HepG2 (cell line): ENCODE data around the gene G6PC3. TPM values are rescaled to one million over a fixed set of nuclear protein-coding genes. Genes with fewer than 3 reads are reported as not detected.
A peak's percentile ranks its signal among the peaks of the same experiment; 100 is the strongest.

Experiments
- ATF7 ChIP-seq, 2 experiments: fragments of 450-650 bp in 1 of 2; sonication (generic) in 1 of 2; formaldehyde crosslinking in 1 of 2; IDR thresholded peaks; 2 replicates each; pipeline versions ENCODE4 v1.4.0 to v1.6.1; 2016 to 2020; ENCODE audit warnings: antibody characterized with exemption in 1 of 2, mild to moderate bottlenecking in 1 of 2, missing genetic modification reagents in 1 of 2
- CBX5 ChIP-seq: sonication (generic); formaldehyde crosslinking; IDR thresholded peaks from 2 replicates; pipeline ENCODE4 v1.4.0; 2020; ENCODE audit warnings: missing genetic modification reagents, borderline replicate concordance
- FOXO1 ChIP-seq: sonication (generic); formaldehyde crosslinking; IDR thresholded peaks from 2 replicates; pipeline ENCODE4 v1.4.0; 2020; ENCODE audit warnings: missing genetic modification reagents
- HDAC1 ChIP-seq: sonication (generic); formaldehyde crosslinking; IDR thresholded peaks from 2 replicates; pipeline ENCODE4 v1.5.1; 2020; ENCODE audit warnings: mild to moderate bottlenecking, missing genetic modification reagents
- HNRNPK ChIP-seq: fragments of 200-400 bp; formaldehyde crosslinking; IDR thresholded peaks from 2 replicates; pipeline ENCODE4 v1.6.1; 2018; ENCODE audit warnings: low read length, low read depth, moderate library complexity, mild to moderate bottlenecking; ENCODE audit not compliant: poor library complexity, severe bottlenecking
- KLF15 ChIP-seq: sonication (generic); formaldehyde crosslinking; IDR thresholded peaks from 2 replicates; pipeline ENCODE4 v1.8.1; 2023; ENCODE audit warnings: borderline replicate concordance, mild to moderate bottlenecking, inconsistent platforms, missing genetic modification reagents, mixed read lengths
- MBD4 ChIP-seq: IDR thresholded peaks from 2 replicates; pipeline ENCODE4 v1.6.1; 2012; ENCODE audit warnings: low read length, inconsistent platforms, borderline replicate concordance
- POLR2AphosphoS5 ChIP-seq: IDR thresholded peaks from 2 replicates; pipeline ENCODE4 v1.6.1; 2012; ENCODE audit warnings: low read depth, low read length
- SRSF4 ChIP-seq: fragments of 200-400 bp; formaldehyde crosslinking; IDR thresholded peaks from one replicate; pipeline ENCODE4 v1.6.1; 2018; ENCODE audit warnings: mild to moderate bottlenecking, low read depth, low read length, moderate library complexity; ENCODE audit not compliant: poor library complexity, severe bottlenecking
- WIZ ChIP-seq: sonication (generic); formaldehyde crosslinking; IDR thresholded peaks from 2 replicates; pipeline ENCODE4 v1.5.1; 2020; ENCODE audit warnings: mild to moderate bottlenecking, missing genetic modification reagents
- ZNF160 ChIP-seq: sonication (generic); formaldehyde crosslinking; IDR thresholded peaks from 2 replicates; pipeline ENCODE4 v1.8.0; 2022; ENCODE audit warnings: mild to moderate bottlenecking, inconsistent platforms, missing genetic modification reagents
- ZNF354B ChIP-seq: sonication (generic); formaldehyde crosslinking; IDR thresholded peaks from 2 replicates; pipeline ENCODE4 v1.8.0; 2022; ENCODE audit warnings: mild to moderate bottlenecking, missing genetic modification reagents
- ZNF75D ChIP-seq: sonication (generic); formaldehyde crosslinking; IDR thresholded peaks from 2 replicates; pipeline ENCODE4 v1.8.1; 2023; ENCODE audit warnings: missing genetic modification reagents, mild to moderate bottlenecking, borderline replicate concordance
- ZNF777 ChIP-seq: sonication (generic); formaldehyde crosslinking; IDR thresholded peaks from 2 replicates; pipeline ENCODE4 v1.4.0; 2020; ENCODE audit warnings: missing genetic modification reagents
- polyA plus RNA-seq, 8 experiments: library from polyadenylated mRNA; depleted of rRNA in 3 of 8; stranded (reverse) in 7 of 8; unstranded in 1 of 8; fragments of >200 nt; fragmentation: Illumina TruSeq in 4 of 8; extraction: Trizol in 4 of 8; gene quantifications; 2 replicates each; pipeline versions ENCODE4 v1.2.1 to v1.2.3, GENCODE V29; 2011 to 2016; ENCODE audit warnings: low read depth in 4 of 8, missing spikeins in 1 of 8, mixed read lengths in 1 of 8; ENCODE audit not compliant: insufficient read depth in 1 of 8
- total RNA-seq, 5 experiments: library from RNA; depleted of rRNA; stranded (reverse); fragments of >200 nt; fragmentation: Illumina TruSeq; extraction: Trizol; gene quantifications; 2 replicates each; pipeline ENCODE4 v1.2.3, GENCODE V29; 2016; ENCODE audit warnings: low read depth in 1 of 5
- TF ChIP-seq, protein P1 (sequence below): sonication (generic); formaldehyde crosslinking; IDR thresholded peaks from 2 replicates; pipeline ENCODE4 v1.4.0; 2020; ENCODE audit warnings: missing genetic modification reagents, borderline replicate concordance
- TF ChIP-seq, protein P2 (sequence below): sonication (generic); formaldehyde crosslinking; IDR thresholded peaks from 2 replicates; pipeline ENCODE4 v1.5.0; 2020; ENCODE audit warnings: mild to moderate bottlenecking, missing genetic modification reagents, moderate library complexity
- TF ChIP-seq, protein P3 (sequence below): sonication (generic); formaldehyde crosslinking; IDR thresholded peaks from 2 replicates; pipeline ENCODE4 v1.4.0; 2020; ENCODE audit warnings: missing genetic modification reagents, low read depth, mild to moderate bottlenecking, borderline replicate concordance
- TF ChIP-seq, protein P4 (sequence below): sonication (generic); formaldehyde crosslinking; IDR thresholded peaks from 2 replicates; pipeline ENCODE4 v1.9.0; 2022; ENCODE audit warnings: low read depth, missing genetic modification reagents

Gene G6PC3
- total and polyA plus RNA-seq, 2 of the 13 experiments (the other 11 are each of a cell fraction or from before 2014, with no cell fraction given) = 38.5 to 75.8 TPM

GRCh38 chr17:44086364-44087311 lies 16.1 kb downstream of the G6PC3 start (continued):
- TF ChIP-seq ZNF777 (no peak), POLR2AphosphoS5 (no peak), HDAC1 (CRISPR knock-in tag) (no peak), ZNF160 (CRISPR knock-in tag) (no peak), SRSF4 (no peak), ATF7 (IDR thresholded peaks at IDR 0.05) (no peak), ATF7 (CRISPR knock-in tag; IDR thresholded peaks at IDR 0.05) (no peak), HNRNPK (peak; percentile 81), MBD4 (no peak), FOXO1 (CRISPR knock-in tag) (no peak), CBX5 (CRISPR knock-in tag) (no peak), ZNF354B (CRISPR knock-in tag) (no peak), KLF15 (no peak), WIZ (no peak), ZNF75D (CRISPR knock-in tag) (no peak)
- TF ChIP-seq, protein P1, sequence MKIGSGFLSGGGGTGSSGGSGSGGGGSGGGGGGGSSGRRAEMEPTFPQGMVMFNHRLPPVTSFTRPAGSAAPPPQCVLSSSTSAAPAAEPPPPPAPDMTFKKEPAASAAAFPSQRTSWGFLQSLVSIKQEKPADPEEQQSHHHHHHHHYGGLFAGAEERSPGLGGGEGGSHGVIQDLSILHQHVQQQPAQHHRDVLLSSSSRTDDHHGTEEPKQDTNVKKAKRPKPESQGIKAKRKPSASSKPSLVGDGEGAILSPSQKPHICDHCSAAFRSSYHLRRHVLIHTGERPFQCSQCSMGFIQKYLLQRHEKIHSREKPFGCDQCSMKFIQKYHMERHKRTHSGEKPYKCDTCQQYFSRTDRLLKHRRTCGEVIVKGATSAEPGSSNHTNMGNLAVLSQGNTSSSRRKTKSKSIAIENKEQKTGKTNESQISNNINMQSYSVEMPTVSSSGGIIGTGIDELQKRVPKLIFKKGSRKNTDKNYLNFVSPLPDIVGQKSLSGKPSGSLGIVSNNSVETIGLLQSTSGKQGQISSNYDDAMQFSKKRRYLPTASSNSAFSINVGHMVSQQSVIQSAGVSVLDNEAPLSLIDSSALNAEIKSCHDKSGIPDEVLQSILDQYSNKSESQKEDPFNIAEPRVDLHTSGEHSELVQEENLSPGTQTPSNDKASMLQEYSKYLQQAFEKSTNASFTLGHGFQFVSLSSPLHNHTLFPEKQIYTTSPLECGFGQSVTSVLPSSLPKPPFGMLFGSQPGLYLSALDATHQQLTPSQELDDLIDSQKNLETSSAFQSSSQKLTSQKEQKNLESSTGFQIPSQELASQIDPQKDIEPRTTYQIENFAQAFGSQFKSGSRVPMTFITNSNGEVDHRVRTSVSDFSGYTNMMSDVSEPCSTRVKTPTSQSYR (CRISPR knock-in tag) = peak; percentile 57; the same call in 1 of the 2 replicates
- TF ChIP-seq, protein P2, sequence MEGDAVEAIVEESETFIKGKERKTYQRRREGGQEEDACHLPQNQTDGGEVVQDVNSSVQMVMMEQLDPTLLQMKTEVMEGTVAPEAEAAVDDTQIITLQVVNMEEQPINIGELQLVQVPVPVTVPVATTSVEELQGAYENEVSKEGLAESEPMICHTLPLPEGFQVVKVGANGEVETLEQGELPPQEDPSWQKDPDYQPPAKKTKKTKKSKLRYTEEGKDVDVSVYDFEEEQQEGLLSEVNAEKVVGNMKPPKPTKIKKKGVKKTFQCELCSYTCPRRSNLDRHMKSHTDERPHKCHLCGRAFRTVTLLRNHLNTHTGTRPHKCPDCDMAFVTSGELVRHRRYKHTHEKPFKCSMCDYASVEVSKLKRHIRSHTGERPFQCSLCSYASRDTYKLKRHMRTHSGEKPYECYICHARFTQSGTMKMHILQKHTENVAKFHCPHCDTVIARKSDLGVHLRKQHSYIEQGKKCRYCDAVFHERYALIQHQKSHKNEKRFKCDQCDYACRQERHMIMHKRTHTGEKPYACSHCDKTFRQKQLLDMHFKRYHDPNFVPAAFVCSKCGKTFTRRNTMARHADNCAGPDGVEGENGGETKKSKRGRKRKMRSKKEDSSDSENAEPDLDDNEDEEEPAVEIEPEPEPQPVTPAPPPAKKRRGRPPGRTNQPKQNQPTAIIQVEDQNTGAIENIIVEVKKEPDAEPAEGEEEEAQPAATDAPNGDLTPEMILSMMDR (CRISPR knock-in tag) = 0 out of 2 replicates have a peak, but pooled peaks have one; percentile 21
- TF ChIP-seq, protein P3, sequence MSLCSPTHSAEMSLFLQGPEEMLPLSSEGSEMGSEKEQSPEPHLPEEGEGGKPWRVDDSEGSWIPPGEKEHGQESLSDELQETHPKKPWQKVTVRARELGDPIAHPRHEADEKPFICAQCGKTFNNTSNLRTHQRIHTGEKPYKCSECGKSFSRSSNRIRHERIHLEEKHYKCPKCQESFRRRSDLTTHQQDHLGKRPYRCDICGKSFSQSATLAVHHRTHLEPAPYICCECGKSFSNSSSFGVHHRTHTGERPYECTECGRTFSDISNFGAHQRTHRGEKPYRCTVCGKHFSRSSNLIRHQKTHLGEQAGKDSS = no peak
- TF ChIP-seq, protein P4, sequence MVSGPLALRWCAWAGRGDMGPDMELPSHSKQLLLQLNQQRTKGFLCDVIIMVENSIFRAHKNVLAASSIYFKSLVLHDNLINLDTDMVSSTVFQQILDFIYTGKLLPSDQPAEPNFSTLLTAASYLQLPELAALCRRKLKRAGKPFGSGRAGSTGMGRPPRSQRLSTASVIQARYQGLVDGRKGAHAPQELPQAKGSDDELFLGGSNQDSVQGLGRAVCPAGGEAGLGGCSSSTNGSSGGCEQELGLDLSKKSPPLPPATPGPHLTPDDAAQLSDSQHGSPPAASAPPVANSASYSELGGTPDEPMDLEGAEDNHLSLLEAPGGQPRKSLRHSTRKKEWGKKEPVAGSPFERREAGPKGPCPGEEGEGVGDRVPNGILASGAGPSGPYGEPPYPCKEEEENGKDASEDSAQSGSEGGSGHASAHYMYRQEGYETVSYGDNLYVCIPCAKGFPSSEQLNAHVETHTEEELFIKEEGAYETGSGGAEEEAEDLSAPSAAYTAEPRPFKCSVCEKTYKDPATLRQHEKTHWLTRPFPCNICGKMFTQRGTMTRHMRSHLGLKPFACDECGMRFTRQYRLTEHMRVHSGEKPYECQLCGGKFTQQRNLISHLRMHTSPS (CRISPR knock-in tag) = no peak
